ENCODE measurements around the gene MGLL.

DNA sequence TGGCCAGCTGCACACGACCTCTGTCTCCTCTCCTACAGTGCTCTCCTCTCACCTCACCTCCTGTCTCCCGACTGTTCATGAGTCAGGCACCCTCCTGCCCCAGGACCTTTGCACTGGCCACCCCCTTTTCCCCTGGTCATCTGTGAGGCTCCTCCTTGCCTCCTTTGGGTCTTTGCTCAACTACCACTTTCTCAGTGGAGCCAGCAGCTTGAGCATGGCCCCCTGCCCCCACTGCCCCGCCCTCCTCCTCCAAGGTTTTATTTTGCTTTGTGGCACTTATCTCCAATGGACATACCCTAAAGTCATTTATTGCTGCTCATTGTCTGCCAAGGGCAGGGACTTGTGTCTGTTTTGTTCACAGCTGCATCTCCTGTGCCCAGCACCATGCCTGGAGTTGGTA lies 64.3 kb downstream of the MGLL start:
- TF ChIP-seq, protein P1, sequence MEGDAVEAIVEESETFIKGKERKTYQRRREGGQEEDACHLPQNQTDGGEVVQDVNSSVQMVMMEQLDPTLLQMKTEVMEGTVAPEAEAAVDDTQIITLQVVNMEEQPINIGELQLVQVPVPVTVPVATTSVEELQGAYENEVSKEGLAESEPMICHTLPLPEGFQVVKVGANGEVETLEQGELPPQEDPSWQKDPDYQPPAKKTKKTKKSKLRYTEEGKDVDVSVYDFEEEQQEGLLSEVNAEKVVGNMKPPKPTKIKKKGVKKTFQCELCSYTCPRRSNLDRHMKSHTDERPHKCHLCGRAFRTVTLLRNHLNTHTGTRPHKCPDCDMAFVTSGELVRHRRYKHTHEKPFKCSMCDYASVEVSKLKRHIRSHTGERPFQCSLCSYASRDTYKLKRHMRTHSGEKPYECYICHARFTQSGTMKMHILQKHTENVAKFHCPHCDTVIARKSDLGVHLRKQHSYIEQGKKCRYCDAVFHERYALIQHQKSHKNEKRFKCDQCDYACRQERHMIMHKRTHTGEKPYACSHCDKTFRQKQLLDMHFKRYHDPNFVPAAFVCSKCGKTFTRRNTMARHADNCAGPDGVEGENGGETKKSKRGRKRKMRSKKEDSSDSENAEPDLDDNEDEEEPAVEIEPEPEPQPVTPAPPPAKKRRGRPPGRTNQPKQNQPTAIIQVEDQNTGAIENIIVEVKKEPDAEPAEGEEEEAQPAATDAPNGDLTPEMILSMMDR (conservative IDR thresholded peaks at IDR 0.05) = no peak
- no peak for TF ChIP-seq ZFX (IDR thresholded peaks at IDR 0.05)

All from C4-2B (cell line).